GM18508 (cell line): Measurements from ENCODE around the gene DGCR2.

ENCODE experiments used
- ATAC-seq: cut with Tn5 transposase; IDR thresholded peaks from one replicate; pipeline ENCODE4 v1.9.1; 2021; ENCODE audit warnings: moderate number of reproducible peaks; ENCODE audit not compliant: insufficient read depth, unreplicated experiment

Gene DGCR2

DNA sequence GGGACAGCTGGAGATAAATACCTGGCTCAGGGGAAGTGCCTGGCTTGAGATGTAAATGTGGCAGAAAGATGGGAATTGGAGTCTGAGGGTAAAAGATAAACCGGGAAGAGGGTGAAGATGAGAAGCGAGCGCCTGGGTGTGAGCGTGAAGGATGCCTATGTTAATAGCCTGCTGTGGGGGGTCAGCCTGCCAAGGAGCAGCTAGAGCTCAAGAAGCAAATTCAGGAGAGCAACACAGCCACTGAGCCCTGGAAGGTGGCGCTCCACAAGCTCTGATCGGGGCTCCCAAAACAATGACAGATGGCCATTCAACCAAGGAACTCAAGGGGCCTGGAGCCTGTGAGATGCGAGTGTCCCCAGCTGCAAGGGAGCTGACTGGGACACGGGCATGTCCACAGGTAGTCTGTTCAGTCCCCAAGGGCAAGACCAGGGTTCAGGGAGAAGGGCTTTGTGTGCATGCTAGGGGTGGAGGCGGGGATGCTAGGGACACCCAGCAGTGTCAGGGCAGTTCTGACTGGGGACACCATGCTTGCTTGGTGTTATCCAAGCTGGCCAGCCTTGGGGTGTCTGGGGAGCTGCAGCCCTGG, 25.1 kb upstream of the DGCR2 start:
- ATAC-seq, result no peak

- no peak for ATAC-seq
Measured at GRCh38 chr22:19146215-19146968, 24.2 kb upstream of the DGCR2 start.

GRCh38 chr22:19143967-19144400, 21.8 kb upstream of the DGCR2 start:
- ATAC-seq, result no peak

GRCh38 chr22:19143212-19143611, 21.0 kb upstream of the DGCR2 start:
- no peak for ATAC-seq

- no peak for ATAC-seq
Measured at GRCh38 chr22:19142394-19142793, 20.2 kb upstream of the DGCR2 start.

GRCh38 chr22:19139974-19140373, 17.8 kb upstream of the DGCR2 start:
- ATAC-seq, result no peak

GRCh38 chr22:19139001-19139356, 16.8 kb upstream of the DGCR2 start:
- no peak for ATAC-seq

DNA sequence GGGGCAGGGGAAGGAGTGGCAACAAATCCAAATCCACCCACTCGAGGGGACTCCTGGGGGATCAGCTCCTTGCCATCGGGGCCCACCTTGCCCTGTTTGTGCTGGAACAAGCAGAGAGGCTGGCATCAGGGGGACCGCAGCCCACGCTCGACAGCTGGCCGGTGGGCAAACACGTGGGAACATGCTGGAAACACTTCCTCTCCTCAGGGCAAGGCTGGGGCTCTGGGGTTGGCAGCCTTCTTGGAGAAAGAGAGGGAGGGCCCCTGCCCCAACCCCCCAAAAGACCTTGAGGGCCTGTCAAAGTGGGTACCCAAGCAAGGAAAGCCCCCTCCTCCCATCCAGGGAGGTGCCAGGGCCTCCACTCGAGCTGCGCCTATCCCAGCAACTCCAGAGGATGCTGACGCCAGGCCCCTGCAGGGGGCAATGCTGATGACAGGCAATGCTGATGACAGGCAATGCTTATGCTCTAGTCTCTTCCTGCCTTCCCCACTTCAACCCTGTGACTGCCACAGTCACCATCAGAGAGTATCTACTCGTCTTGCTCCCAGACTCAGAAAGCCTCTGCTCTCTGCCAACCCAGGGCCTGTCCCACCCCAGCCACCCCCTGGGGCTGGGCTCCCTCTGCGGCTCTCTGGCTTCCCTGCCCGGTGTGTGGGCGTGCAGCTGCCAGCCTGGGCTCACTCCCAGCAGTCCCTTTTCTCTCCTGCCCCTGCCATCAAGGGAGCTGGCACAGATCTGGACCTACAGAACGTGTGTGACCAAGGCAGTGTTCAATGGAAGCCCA, 16.2 kb upstream of the DGCR2 start:
- no peak for ATAC-seq

DNA sequence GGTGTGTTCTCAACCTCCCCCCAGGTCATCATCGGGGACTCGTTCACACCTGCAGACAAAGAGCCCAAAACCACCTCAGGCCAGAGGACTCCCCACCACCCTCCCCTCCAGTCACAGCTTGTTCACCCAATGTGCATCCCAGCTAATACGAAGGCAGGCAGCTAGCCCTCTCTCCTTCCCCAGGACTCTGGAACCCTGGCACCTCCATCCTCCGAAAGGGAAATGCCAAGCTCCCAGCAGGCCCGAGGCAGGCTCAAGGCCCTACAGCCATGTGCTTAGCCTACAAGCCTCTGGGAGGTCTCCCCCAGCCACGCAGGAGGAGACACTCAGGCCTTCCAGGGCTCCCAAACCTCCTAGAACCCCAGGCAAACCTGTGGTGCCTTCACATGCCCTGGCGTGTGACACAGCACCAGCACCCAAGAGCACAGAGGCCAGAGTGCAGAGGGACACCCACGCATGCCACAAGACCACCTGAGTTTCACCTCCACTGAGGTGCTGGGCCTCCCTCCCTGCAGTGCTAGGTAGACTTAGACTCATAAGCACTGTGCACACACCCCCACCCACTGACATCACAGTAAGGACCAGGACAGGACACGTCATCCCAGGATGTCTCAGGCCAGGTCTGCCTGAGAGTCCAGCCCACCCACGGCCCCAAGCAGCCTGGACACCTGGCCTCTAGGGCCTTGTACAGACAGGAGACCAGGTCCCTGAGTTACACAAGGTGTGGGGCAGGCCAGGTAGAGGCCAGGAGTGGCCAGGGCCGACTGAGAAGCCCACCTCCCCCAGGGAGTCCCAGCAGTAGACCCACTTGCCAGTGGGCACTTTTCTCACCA, 15.4 kb upstream of the DGCR2 start:
- ATAC-seq, result no peak

- ATAC-seq, result no peak
Measured at GRCh38 chr22:19136915-19137314, 14.7 kb upstream of the DGCR2 start.

DNA sequence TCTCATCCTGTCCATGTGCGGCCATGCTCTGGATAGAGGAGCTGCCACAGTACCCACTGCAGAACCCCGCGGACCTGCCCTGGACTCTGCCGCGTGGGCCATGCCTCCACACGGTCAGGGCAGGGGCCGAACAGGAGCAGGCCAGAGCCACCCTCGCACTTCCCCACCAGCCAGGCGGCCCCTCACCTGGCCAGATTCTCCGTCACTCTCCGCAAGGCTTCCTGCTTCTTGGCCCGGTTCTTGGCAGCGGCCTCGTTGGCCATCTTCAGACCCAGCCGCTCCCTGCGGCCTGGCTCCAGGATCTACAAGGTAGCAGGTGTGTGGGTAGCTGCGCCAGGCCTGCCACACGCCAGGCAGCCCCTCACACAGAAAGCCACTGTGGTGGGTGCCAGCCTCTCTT, 12.7 kb upstream of the DGCR2 start:
- no peak for ATAC-seq

DNA sequence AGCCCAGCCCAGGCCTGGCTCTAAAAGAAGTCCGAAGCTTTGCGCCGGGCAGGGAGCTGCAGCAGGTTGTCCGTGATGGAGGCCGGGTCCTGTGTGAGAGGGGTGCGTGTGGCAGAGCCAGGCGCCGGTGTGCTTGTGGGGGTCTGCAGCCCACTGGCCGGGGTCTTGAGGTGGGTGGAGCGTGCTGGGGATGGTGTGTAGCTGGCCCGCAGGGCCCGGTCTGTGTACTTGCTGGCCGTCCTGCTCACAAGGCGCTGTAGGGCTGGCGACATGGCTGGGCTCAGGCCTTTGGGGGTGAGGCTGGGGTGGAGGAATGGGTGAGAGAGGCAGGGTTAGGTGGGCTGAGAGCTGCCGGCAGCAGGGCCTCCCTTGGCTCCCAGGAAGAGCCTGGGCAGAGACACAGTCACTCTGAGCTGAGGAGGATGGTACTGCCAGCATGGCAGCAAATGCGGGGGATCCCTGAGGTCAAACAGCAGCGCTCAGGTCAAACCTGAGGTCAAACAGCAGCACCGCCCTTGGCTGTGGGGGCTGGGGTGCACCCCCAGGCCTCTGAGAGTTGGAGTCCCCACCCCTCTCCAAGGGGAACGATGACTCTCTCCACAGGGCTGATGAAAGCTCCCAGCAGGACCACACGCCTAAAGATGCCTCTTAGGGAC, 12.1 kb upstream of the DGCR2 start:
- ATAC-seq, result no peak

DNA sequence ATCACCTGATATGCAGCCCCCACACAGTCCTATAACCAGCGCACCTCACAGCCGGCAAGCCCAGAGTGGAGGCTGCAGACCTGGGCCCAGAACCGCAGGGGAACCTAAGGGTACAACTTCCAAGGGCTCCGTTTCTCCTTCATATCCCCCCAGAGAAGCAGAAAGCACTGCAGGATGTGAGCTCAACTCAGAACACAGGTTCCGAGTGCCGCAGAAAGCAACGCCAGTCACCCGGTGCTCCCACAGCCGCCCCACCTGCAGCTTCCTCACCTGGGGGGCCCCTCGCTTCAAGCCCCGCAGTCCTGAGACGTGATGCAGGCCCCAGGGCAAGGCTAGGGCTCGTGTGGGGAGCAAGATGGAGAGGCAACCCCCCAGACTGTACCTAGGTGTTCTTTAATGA, 11.3 kb upstream of the DGCR2 start:
- ATAC-seq, result no peak

GRCh38 chr22:19132693-19133400, 10.6 kb upstream of the DGCR2 start:
- ATAC-seq, result no peak

DNA sequence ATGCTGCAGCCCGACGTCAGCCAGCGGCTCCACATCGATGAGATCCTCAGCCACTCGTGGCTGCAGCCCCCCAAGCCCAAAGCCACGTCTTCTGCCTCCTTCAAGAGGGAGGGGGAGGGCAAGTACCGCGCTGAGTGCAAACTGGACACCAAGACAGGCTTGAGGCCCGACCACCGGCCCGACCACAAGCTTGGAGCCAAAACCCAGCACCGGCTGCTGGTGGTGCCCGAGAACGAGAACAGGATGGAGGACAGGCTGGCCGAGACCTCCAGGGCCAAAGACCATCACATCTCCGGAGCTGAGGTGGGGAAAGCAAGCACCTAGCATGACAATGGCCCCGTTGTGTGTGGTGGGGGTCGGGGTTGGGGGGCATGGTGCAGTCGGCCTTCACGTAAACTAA, 9.9 kb upstream of the DGCR2 start:
- ATAC-seq, result no peak

DNA sequence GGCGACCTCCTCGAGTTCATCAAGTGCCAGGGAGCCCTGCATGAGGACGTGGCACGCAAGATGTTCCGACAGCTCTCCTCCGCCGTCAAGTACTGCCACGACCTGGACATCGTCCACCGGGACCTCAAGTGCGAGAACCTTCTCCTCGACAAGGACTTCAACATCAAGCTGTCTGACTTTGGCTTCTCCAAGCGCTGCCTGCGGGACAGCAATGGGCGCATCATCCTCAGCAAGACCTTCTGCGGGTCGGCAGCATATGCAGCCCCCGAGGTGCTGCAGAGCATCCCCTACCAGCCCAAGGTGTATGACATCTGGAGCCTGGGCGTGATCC, 9.4 kb upstream of the DGCR2 start:
- ATAC-seq, result no peak

GRCh38 chr22:19130959-19131684, 8.9 kb upstream of the DGCR2 start, which contains the start of gene TSSK2:
TSSK2 (plus strand) TSS chr22:19131308; CDS start chr22:19131400, 92 bp downstream.
- no peak for ATAC-seq

- no peak for ATAC-seq
Measured at GRCh38 chr22:19129871-19130270, 7.7 kb upstream of the DGCR2 start.
